Panc1 (cell line): ENCODE measurements around the gene AP3B2.

ENCODE experiments used
- CTCF ChIP-seq: fragments of 450-650 bp; IDR thresholded peaks from 2 replicates; pipeline ENCODE4 v1.5.1; 2017; ENCODE audit warnings: mild to moderate bottlenecking
- POLR2AphosphoS5 ChIP-seq: IDR thresholded peaks from 2 replicates; pipeline ENCODE4 v1.6.1; 2012; ENCODE audit warnings: mild to moderate bottlenecking, low read depth, low read length, moderate library complexity
- REST ChIP-seq, 2 experiments: IDR thresholded peaks; 2 replicates each; pipeline ENCODE4 v1.6.1; 2011 to 2012; ENCODE audit warnings: low read depth in 2 of 2, control low read depth in 1 of 2, low read length in 1 of 2, mild to moderate bottlenecking in 1 of 2, moderate library complexity in 1 of 2; ENCODE audit not compliant: insufficient read depth in 1 of 2

- TF ChIP-seq REST (IDR thresholded peaks at IDR 0.05; ENCODE audit: insufficient read depth in 1 of 2, low read depth in 2 of 2, low read length in 1 of 2) (peak; percentile 92 to 95), CTCF (no peak), POLR2AphosphoS5 (no peak)
Measured at GRCh38 chr15:82709421-82710207, at the start of gene AP3B2.
